ENCODE results near the gene RGL3. TPM values are rescaled to one million over a fixed set of nuclear protein-coding genes. Genes with fewer than 3 reads are reported as not detected.

RGL3 gene
- total RNA-seq, 2 donors from 2014 or later = 13.8 to 32.7 TPM

DNA sequence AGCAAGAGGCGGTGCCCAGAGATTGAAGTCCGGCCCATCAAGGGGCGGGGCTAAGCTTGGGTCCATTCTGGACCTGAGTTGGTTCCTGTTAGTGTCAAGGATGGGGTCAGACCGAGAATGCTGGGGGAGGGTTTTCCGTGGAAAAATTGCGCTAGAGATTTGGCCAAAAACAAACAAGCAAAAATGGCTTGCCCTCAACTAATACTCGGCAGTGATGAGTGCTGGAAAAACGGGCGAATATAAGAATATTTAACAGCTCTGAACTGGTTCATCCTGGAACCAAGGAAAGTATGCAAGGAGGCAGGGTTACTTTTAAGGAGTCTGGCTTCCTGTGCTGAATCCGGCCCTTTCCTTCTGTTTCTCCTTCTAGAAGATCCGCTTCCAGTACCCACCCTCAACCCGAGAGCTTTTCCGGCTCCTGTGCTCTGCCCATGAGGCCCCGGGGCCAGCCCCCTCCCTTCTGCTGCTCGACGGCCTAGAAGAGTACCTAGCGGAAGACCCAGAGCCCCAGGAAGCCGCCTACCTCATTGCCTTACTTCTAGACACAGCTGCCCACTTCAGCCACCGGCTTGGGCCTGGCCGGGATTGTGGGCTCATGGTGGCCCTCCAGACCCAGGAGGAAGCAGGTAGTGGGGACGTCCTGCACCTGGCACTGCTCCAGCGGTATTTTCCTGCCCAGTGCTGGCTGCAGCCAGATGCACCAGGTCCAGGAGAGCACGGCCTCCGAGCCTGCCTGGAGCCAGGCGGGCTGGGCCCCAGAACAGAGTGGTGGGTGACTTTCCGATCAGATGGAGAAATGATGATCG is 43.8 kb downstream of the RGL3 start:
- DNase-seq = peak; percentile 65
- no peaks in the 10 kb centered on the region for H3K36me3 ChIP-seq
- peak overlapping the region; percentile 49 for H3K4me3 ChIP-seq
- peak overlapping the region; percentile 95 for H3K27ac ChIP-seq
- no peaks in the 10 kb centered on the region for H3K9me3 ChIP-seq
- peak overlapping the region; percentile 73 to 95 for H3K9ac ChIP-seq (ENCODE audit: low read depth in 2 of 2, low read length in 2 of 2)
- H3K27me3 ChIP-seq = no peaks in the 10 kb centered on the region
- TF ChIP-seq CTCF (IDR thresholded peaks at IDR 0.05) = no peak
- H3K4me1 ChIP-seq = peaks cover 7% of the 10 kb centered on the region
- intact Hi-C loops (cut with DNase I) = no loop called here

DNA sequence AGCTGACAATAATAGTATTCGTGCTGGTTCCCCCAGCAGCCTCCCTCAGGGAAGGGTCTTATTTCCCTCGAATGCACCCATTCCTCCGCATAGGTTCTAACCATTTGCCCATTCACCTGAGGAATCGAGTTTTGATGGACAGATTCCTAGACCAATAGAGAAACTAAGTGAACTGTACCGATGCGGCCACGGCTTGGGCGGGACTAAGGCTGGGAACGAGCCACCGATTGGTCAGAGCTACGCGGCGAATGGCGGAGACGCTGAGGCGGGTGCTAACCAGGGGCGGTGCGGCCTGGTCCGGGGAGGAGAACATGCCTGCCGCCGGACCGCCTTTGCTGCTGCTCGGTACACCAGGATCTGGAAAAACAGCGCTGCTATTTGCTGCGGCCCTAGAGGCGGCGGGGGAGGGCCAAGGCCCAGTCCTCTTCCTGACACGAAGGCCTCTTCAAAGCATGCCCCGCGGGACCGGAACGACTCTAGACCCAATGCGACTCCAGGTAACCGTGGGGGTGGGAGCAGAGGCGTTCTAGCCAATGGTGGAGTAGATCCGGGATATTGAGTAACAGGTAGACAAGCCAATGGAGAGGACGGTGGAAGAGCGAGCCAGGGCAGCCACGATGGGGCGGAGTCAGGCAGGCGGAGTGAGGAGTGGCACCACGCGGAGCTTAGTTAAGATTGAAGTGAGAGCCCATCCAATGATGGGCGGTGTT is 44.5 kb downstream of the RGL3 start, which contains the start of gene SWSAP1:
TSS of gene SWSAP1 (plus strand) at position 234 of the 710 bp plus-strand sequence. CDS start at position 249, 15 bp downstream.
- intact Hi-C loops (cut with DNase I) = no loop called here
- Histone ChIP-seq H3K9me3 (no peaks in the 10 kb centered on the region), H3K27me3 (no peaks in the 10 kb centered on the region), H3K4me1 (peaks cover 6% of the 10 kb centered on the region), H3K4me3 (peak within 1 kb of the TSS; percentile 61), H3K36me3 (no peaks in the 10 kb centered on the region), H3K27ac (peak within 1 kb of the TSS; percentile 95), H3K9ac (ENCODE audit: low read depth in 2 of 2, low read length in 2 of 2) (peak within 1 kb of the TSS; percentile 73 to 95)
- peak; percentile 98 for DNase-seq
- TF ChIP-seq CTCF (IDR thresholded peaks at IDR 0.05) = no peak

GRCh38 chr19:11373885-11374432 is 45.2 kb downstream of the RGL3 start:
- Histone ChIP-seq H3K36me3 (no peaks in the 10 kb centered on the region), H3K9ac (ENCODE audit: low read depth in 2 of 2, low read length in 2 of 2) (peak overlapping the region; percentile 13 to 95), H3K4me3 (peak overlapping the region; percentile 61), H3K27me3 (no peaks in the 10 kb centered on the region), H3K9me3 (no peaks in the 10 kb centered on the region), H3K4me1 (peaks cover 6% of the 10 kb centered on the region), H3K27ac (peak overlapping the region; percentile 95)
- TF ChIP-seq CTCF (IDR thresholded peaks at IDR 0.05) = no peak
- no peak for DNase-seq
- intact Hi-C loops (cut with DNase I) = no loop called here

- intact Hi-C loops (cut with DNase I) = no loop called here
- H3K9ac ChIP-seq (ENCODE audit: low read depth in 2 of 2, low read length in 2 of 2) = peak overlapping the region in 1 of 2 donors; percentile 95
- TF ChIP-seq CTCF (IDR thresholded peaks at IDR 0.05) = no peak
- no peaks in the 10 kb centered on the region for H3K27me3 ChIP-seq
- no peak overlapping the region for H3K4me3 ChIP-seq
- H3K36me3 ChIP-seq = no peaks in the 10 kb centered on the region
- H3K9me3 ChIP-seq = no peaks in the 10 kb centered on the region
- no peak overlapping the region for H3K27ac ChIP-seq
- peaks cover 6% of the 10 kb centered on the region for H3K4me1 ChIP-seq
- no peak for DNase-seq
These were observed 45.8 kb downstream of the RGL3 start for GRCh38 chr19:11373166-11373884.

GRCh38 chr19:11370744-11371143 is 48.4 kb downstream of the RGL3 start:
- intact Hi-C loops (cut with DNase I) = no loop called here
- no peak for DNase-seq
- Histone ChIP-seq H3K4me1 (peaks cover 3% of the 10 kb centered on the region), H3K4me3 (no peak overlapping the region), H3K27me3 (no peaks in the 10 kb centered on the region), H3K36me3 (no peaks in the 10 kb centered on the region), H3K9ac (ENCODE audit: low read depth in 2 of 2, low read length in 2 of 2) (no peak overlapping the region), H3K9me3 (no peaks in the 10 kb centered on the region), H3K27ac (no peak overlapping the region)
- no peak for TF ChIP-seq CTCF (IDR thresholded peaks at IDR 0.05)
